SHP77 (cell line): Measurements from ENCODE around the gene PRKCH.
"Not testable (repeated sequence)": the region's sequence is repeated elsewhere in the genome, so short reads cannot be mapped to it uniquely, and the experiment has no call there.

ENCODE experiments used
- DNase-seq, 2 experiments: peaks; one replicate each; lab custom pipeline; 2025; lab: John Stamatoyannopoulos, UW

The PRKCH gene

DNA sequence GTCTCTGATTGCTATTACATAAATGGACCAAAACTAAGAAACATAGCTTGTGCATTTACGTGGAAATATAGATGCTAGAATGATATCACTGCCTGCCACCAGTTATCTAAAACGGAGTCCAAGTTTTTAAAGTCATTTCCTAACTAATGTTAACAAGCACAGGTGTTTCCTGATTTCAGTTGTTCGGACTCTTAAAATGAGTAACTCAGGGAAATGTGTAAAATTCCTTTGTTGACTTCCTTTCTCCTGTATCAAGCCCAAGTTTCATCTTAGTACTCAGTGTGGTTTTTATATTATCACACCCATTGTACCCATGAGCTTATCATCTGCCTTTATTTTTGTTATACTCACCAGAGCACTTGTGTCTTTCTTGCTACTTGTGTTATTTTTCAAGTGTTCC lies 13.2 kb upstream of the PRKCH start:
- no peak for DNase-seq

DNA sequence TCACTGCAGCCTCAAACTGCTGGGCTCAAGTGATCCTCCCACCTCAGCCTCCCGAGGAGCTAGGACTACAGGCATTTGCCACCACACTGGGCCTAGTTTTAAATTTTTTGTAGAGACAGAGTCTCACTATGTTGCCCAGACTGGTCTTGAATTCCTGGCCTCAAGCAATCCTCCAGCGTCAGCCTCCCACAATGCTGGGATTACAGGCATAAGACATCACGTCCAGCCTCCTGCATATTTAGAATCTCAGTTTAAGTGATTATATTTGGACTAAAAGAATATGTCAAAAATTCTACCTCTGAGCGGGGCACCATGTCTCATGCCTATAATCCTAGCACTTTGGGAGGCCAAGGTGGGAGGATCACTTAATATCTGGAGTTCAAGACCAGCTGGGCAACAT lies 12.7 kb upstream of the PRKCH start:
- DNase-seq = not testable (repeated sequence)

DNA sequence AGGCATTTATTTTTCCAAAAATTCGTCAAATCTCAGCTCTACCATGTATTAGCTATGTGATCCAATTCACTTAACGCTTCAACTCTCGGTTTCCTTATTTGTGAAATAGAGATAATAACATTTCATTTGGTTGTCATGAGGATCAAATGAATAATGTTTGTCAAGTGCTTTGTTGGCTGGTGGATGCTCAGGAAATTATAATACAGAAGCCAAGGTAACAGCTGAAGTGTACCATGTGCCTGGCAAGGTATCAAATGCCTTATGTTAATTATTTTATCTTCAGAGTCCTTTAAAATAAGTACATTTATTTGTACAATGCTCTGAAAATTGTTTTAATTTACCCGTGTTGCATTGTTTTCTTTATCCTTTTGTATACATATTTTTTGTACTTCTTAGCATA lies 6.1 kb upstream of the PRKCH start:
- no peak for DNase-seq

DNA sequence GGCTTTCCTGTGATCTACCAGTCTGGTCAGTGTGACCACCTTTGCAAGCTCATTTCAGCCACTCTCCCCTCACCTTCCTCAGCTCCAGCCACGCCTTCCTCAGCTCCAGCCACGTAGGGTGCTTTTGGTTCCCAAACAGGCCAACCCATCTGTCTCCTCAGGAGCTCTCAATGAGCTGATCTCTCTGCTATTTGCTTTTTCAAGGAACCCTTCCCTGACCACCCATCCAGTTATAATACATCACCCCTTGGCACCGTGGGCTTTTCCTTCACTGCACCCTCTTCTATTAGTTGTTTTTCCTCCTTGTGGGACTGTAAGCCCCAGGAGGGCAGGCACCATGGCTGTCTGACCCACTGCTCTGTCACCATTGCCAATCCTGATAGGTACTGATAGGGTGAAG lies 2.3 kb upstream of the PRKCH start:
- no peak for DNase-seq

DNA sequence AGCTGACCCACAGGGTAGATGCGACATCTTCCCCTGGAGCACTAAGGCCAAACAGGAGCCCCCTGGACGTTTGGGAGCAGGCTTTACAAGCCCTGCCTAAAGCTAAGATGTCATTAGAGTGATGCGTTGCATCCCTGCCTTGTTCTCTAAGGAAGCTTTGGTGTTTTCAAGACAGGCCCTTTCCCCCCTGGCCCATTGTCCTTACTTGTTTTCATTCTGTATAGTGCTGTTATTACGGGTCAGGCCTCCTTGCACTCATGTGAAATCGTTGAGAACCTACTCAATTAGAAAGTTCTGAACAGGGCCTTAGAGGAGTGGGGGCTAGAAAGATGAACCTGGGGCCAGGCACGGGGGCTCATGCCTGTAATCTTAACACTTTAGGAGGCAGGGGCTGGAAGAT lies 1.7 kb upstream of the PRKCH start:
- DNase-seq = no peak

DNA sequence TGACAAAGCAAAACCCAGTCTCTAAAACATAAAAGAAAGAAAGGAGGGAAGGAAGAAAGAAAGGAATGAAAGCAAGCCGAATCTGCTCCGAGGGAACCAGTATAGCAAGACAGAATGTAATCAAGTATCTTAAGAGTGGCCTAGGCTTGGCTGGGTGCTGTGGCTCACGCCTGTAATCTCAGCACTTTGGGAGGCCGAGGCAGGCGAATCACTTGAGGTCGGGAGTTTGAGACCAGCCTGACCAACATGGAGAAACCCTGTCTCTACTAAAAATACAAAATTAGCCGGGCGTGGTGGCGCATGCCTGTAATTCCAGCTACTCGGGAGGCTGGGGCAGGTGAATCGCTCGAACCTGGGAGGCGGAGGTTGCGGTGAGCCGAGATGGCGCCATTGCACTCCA lies 1.2 kb upstream of the PRKCH start:
- not testable (repeated sequence) for DNase-seq

DNA sequence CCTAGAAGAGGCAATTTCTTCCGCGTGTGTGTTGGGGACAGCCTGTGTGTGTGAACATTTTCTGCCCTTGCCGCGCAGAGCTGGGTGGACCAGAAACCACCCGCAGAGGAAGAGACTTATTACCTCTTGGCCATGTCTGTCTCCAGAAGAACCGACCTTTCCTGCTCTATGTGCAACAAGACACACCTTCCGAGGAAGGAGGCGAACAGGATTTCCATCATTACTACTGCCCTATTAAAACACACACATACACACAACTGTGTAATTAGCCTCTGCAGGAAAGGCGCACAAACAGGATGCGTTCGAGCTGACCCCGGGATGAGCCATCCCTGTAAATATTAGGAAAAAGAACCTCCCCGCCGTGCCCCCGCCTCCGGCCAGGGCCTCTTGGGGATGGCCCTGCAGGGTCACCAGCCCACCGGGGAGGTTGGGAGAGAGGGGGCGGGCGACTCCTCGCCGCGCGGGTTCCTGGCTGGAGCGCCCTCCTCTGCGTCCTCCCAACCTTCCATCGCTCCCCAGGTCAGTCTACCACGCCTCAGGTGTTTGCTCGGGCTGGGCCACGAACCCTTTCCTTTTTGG lies 484 bp upstream of the PRKCH start:
- no peak for DNase-seq

DNA sequence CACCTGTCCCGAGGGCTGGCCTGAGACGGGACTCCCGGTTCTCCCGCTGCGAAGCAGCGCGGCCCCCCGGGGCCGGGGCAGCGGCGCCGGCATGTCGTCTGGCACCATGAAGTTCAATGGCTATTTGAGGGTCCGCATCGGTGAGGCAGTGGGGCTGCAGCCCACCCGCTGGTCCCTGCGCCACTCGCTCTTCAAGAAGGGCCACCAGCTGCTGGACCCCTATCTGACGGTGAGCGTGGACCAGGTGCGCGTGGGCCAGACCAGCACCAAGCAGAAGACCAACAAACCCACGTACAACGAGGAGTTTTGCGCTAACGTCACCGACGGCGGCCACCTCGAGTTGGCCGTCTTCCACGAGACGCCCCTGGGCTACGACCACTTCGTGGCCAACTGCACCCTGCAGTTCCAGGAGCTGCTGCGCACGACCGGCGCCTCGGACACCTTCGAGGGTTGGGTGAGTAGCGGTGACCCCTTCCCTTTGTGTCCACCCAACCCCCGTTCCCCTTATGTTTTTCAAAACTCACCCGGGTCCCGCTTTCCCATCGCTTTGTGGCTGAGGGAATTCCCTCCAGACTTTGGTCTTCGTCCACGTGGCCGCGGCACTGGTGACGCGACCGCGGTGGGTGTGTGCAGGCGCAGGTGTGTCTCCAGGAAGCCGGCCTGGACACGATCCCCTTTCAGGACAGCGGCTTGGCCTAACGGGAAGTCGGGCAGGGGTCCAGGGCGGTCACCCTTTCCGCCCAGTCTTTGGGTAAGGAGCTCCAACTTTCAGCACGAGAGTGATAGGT lies 826 bp downstream of the PRKCH start:
- DNase-seq = no peak

DNA sequence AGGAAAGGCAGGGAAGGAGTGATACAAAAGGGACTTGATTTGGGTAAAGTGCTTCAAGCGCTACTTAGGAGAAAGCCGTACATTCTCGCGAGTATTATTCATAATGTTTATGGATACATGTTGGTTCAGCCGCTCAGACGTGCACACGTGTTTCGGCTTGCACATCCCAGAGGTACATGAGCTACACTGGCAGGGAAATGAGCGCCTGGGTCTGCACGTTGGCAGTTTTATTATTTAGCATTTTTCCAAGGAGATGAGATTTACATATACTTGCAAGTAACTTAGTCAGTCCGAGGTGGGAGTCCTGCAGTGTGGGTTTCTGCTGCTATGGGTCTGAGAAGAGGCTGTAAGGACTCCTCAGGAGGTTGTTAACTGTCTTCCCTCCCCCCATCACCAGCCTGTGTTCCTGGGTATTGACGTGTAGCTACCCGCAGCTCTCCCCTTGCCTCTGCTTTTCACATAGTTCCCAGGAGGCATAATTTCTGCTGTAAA lies 1.5 kb downstream of the PRKCH start:
- DNase-seq = no peak

DNA sequence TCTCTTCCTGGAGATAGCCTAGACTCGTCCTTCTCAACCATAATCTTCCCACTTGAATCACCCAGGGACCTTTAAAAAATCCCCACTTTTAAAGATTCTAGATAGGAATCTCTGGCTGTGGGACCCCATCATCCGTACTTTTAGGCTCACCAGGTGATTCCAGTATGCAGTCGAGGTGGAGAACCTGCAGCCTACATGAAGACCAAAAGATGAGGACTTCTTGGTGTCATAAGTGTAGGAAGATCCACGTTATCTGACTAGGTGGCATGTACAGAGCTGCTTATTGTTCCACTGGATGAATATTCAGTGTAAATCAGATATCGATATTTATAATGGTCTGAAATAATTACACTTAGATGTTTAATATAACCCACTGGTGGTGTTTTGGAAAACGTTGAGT lies 2.6 kb downstream of the PRKCH start:
- DNase-seq = no peak

DNA sequence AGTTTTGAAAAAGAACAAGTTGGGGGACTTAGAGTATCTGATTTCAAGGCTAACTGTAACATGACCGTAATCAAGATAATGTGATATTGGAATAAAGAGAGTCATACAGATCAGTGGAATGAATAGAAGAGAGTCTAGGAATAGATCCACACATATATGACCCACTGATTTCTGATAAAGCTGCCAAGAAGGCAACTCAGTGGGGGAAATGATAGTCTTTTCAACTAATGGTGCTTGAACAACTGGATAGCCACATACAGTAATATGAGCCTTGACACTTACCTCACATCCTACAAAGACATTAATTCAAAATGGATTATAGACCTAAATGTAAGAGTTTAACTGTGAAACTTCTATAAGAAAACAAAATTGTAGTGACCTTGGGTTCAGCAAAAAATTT lies 3.8 kb downstream of the PRKCH start:
- DNase-seq = no peak

DNA sequence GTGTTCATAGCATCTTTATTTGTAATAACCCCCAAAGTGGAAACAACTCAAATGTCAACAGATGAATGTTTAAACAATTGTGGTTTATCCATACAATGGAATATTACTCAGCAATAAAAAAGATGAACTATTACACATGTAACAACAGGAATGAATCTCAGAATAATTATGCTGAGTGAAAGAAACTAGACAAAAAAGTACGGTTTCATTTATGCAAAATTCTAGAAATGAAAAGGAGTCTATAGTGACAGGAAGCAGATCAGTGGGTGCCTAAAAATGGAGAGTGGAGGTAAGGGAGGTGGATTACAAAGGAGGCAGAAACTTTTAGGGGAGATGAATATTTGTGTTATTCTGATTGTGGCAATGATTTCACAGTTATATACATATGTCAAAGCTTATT lies 4.8 kb downstream of the PRKCH start:
- DNase-seq = no peak

DNA sequence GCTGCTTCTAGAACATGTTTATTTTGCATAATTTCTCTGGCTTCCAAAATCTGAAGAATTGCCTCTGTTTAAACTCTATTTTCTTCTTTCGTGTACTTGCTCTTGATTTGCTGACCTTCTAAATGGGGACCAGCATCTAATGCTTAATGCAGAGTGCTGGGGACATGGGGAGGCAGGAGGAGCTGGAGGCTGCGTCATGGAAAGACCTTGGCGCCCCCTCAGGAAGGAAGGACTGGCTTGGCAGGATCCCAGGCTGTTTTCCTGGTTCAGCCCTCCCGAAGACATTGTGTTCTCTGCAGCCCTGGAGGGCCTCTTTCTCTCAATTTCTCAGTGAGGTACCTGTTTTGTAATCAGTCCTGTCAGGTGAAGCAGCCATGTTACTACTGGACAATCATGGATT lies 5.5 kb downstream of the PRKCH start:
- DNase-seq = no peak

DNA sequence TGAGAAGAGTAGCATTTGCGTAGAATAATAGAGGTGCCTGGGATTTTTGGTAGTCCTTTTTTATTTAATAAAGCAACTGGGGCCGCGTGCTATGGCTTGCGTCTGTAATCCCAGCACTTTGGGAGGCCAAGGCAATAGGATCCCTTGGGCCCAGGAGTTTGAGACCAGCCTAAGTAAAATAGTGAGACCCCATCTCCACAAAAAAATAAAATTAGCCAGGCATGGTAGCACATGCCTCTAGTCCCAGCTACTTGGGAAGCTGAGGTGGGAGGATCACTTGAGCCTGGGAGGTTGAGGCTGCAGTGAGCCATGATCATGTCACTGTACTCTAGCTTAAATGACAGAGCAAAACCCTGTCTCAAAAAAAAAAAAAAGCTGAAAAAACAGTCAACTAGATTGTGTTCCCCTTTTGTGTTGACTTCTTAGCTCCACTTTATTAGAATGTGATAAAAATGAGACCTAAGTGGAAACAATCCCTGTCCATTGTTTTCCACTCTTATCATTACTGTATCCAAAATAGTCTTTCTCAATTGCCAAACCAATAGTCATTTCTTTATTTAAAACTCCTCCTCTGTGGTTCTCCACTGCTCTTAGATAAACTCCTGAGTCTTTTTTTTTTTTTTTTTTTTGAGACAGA lies 7.4 kb downstream of the PRKCH start:
- no peak for DNase-seq

DNA sequence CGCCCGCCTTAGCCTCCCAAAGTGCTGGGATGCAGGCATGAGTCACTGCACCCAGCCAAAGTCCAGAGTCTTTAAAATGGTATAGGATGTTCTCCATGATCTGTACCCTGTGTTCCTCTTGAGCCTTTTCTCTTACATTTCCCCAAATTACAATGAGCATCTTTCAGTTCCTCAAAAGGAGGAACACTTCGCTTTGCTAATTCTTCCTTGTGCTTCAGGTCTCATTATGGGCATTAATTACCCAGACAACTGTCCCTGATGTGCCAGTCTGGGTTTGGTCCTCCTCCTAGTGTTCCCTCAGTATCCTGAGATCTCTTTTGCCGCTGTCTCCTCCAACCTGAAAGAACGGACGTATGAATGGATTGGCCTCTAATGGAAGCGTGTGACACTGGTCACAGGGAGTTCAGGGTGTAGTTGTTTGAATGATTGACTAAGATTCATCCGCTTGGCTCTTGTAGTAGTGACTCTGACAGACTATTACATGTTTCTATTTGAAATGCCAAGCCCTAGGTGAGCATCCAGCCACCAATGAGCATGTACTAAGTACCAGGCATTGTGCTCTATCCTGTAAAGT lies 8.2 kb downstream of the PRKCH start:
- no peak for DNase-seq

DNA sequence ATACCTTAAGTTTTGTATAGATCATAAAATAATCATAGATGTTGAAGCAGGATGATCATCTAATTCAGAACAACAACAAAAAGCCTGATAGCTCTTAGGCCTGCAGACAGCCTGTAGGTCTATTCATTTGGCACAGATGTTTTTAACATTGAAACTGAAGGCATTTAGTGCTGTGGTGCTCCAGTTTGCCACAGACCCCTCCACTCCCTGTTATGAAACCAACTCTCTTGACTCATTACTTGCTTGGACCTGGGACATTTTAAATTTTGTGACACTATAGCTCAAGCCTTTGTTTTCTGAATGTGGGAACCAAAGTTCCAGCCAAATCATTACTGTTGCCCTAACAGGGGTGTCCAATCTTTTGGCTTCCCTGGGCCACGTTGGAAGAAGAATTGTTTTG lies 9.1 kb downstream of the PRKCH start:
- no peak for DNase-seq

DNA sequence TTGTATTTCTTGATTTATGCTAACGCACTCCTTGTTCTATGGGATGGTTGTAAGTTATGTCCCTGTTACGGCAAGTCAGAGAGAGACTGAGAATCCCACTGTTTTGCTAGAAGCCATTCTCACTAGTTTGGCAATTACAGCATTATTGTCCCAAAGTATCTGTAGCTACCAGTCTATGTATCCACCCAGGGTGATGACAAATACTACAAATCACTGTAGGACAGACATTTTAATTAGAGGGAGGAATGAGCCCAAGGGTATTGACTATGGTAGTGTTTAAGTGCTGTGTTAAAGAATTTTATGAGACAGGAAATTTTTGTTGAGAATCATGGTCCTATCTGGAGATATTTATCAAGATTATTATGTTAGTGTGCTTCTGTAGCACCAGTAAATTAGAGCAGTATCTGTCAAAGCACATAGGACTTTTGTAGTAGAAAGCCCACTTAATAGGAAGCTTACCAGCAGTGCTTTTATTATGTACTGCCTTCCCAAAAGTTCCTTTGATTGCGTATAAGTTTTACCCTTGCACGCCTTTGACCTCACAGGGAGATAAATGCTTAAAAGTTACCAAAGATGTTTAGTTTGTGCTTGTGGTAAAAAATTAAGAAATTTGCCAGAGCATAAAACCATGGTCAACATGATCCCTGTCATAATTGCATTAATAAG lies 10.7 kb downstream of the PRKCH start:
- DNase-seq = no peak

DNA sequence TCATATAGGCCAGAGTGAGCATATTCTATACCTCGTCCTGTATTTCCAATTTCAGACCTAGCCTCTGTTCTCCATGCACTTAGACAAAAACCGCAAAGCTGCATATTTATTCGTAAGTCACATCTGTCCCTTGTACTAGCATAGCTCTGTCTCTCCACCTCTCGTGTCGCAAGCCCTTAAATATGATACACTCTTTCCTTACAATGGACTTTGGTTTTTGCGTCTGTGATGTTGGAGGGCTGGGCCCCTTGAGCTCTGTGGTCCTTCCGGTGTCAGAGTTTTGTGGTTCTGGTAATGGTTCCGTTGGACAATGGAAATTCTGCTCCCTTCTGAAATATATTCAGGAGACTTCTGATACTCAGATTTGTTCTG lies 11.3 kb downstream of the PRKCH start:
- DNase-seq = no peak

DNA sequence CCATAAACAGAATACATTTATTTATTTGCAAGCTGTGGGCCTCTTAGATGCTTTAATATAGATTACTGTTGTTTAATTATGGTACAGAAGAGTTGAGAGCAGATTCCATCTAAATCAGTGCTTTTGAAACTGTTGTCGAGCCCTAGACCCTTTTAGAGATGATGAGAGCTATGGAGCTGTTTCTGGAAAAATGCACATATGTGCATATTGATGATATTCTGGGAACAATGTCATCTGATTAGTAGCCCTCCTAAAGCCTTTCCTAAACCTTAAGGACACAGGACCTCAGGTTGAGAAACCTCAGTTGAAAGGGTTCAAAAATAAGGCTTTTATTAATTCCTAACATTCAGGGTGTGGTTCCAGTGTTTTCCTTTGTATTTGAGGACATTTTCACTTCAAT lies 11.7 kb downstream of the PRKCH start:
- DNase-seq = no peak

DNA sequence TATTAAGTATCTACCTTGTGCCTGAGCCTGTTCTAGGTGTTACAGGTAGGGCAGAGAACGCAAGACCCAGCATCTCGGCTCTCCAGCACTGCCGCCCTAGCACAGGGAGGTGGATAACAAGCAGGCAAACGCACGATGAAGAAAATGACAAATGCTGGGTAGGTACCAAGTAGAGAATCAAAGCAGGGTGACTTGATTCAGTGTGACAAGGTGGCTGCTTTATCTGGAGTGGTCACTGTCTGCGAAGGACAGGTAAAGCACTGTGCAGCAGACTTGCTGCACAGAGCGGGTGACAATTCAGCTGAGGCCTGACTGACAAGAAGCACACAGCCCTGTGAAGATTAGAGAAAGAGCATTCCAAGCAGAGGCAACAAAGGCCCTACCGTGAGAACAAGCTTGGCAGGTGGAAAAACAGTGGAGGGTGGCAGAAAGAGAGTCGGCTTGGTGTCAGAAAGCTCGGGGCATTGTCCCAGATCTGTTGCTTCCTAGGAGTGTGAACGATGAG lies 12.9 kb downstream of the PRKCH start:
- no peak for DNase-seq

DNA sequence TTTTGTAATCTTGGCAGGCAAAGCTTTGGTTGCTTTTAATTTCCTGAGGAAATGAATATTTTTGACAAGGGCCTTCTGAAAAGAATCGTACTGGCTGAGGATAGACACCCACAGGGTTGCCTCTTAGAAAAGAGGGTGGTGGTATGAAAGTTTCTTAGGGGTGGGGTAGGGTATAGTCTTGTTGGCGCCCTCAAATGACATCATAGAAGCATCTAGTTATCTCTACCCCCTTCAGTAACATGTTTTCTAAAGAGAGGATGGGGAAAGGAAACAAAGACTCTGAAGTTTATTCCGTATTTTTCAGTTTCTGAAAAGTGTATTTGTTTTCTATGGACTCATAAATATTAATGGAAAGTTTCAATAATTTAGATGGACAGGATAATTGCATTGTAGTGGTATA lies 13.7 kb downstream of the PRKCH start:
- DNase-seq = no peak

DNA sequence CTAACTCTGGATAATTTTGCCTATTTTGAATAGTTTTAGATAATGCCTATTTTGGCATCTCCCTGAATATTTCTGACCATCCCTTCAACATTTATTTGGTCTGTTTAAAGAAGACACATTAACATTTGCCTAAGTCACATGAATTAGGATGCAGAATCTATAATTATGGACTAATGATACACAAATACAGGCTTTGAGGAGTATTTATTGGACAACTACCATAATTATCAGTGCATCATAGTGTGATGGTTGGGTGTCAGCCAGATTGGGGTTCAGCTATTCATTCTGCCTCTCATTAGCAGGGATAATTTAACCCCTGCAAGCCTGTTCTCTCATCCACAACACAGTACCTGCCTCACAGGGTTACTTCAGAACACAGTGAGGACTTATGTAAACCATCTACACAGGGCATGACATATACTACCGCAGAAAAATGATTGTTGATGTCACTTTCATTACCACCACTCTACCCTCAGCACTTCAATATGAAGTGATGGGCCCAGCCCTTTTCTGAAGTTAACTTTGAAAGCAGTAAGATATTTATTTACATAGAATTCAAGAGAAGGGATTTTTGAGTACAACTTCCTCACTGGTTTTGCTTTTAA lies 14.4 kb downstream of the PRKCH start:
- DNase-seq = no peak
